Stimulated activated naive CD8-positive, alpha-beta T cell treated with anti-CD3 and anti-CD28 coated beads, Interleukin-15, Interleukin-2, amounts not matched to agents 100 ng/mL and 50 ng/mL, for 24 hours (primary cell): ENCODE measurements around the gene IFI27L1.

Experiments
- H3K27ac Mint-ChIP-seq: one replicate; pipeline ENCODE4 v1.8.0; 2021; ENCODE audit warnings: mild to moderate bottlenecking, mixed read lengths
- H3K27me3 Mint-ChIP-seq: one replicate; pipeline ENCODE4 v1.8.0; 2021; ENCODE audit warnings: mixed read lengths
- H3K36me3 Mint-ChIP-seq: one replicate; pipeline ENCODE4 v1.8.0; 2021; ENCODE audit warnings: low read depth, mixed read lengths
- H3K4me1 Mint-ChIP-seq: one replicate; pipeline ENCODE4 v1.8.0; 2021; ENCODE audit warnings: low read depth, mixed read lengths
- H3K4me3 Mint-ChIP-seq: one replicate; pipeline ENCODE4 v1.8.0; 2021; ENCODE audit warnings: mild to moderate bottlenecking, mixed read lengths
- H3K9me3 Mint-ChIP-seq: one replicate; pipeline ENCODE4 v1.8.0; 2021; ENCODE audit warnings: mixed read lengths

IFI27L1 gene

DNA sequence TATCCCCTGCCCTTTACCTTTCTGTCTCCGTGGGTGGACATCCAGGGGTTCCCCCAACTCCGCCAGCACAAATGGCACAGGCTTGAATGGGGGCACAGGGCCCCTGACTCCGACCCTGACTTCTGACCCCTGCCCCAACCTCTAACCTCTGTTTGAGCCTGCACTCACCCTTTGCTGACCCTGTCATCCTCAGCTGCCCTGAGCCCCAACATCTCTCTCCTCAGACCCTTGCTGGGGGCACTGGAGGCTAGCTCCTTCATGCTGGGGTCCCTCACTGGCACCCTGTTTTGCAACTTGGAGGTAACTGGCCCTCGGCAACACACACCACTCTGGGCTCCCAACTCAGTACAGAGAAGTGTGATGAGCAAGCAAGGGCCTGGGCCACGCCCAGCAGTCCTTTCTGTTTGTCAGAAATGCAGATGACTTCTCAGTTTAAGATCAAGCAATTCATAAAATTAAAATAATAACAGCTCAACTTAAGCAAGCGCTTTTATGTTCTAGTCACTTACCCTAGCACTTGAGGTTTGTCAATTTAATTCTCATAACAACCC is 31.5 kb downstream of the IFI27L1 start:
- Mint-ChIP-seq H3K27ac (no peak overlapping the region), H3K9me3 (no peaks in the 10 kb centered on the region), H3K4me1 (no peaks in the 10 kb centered on the region), H3K4me3 (no peak overlapping the region), H3K36me3 (no peaks in the 10 kb centered on the region), H3K27me3 (peaks cover 9% of the 10 kb centered on the region)

- Mint-ChIP-seq H3K36me3 (no peaks in the 10 kb centered on the region), H3K4me1 (no peaks in the 10 kb centered on the region), H3K4me3 (no peak overlapping the region), H3K27me3 (peaks cover 10% of the 10 kb centered on the region), H3K9me3 (no peaks in the 10 kb centered on the region), H3K27ac (no peak overlapping the region)
Measured at GRCh38 chr14:94113073-94113472, 32.0 kb downstream of the IFI27L1 start.

- Mint-ChIP-seq H3K27me3 (peaks cover 13% of the 10 kb centered on the region), H3K27ac (no peak overlapping the region), H3K36me3 (no peaks in the 10 kb centered on the region), H3K9me3 (no peaks in the 10 kb centered on the region), H3K4me1 (no peaks in the 10 kb centered on the region), H3K4me3 (no peak overlapping the region)
Measured at GRCh38 chr14:94113490-94113889, 32.4 kb downstream of the IFI27L1 start.

DNA sequence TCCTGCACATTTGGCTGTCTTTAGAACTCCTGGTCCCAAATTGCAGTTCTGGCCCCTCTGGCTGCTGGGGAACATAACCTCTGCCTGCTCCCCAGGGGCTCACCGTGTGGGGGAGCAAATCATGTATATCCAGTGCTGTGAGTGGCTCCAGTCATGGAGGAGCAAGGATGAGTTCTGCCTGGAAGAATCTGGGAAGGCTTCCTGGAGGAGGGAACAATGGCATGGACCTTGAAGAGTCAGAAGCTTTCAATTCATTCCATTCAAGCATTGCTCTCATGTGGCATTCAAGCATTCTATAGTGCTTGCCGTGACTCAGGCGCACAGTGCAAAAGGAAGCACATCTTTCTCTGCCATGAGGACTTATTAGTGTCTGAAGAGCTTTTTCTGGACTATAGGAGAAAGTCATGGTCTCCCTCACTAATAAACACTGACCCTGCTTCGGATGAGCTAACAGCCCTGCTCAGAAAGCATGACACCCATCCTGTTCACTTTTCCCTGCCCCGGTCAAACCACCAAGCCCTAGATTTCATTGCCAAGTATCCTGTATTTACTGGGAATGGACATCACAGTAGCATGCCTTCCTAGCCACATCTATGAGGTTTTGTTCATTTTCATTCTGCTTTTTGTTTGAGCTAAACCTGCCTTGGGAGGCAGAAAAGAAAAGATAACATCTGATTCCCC is 32.9 kb downstream of the IFI27L1 start:
- Mint-ChIP-seq H3K27me3 (peaks cover 13% of the 10 kb centered on the region), H3K9me3 (no peaks in the 10 kb centered on the region), H3K27ac (no peak overlapping the region), H3K4me1 (no peaks in the 10 kb centered on the region), H3K36me3 (no peaks in the 10 kb centered on the region), H3K4me3 (no peak overlapping the region)

DNA sequence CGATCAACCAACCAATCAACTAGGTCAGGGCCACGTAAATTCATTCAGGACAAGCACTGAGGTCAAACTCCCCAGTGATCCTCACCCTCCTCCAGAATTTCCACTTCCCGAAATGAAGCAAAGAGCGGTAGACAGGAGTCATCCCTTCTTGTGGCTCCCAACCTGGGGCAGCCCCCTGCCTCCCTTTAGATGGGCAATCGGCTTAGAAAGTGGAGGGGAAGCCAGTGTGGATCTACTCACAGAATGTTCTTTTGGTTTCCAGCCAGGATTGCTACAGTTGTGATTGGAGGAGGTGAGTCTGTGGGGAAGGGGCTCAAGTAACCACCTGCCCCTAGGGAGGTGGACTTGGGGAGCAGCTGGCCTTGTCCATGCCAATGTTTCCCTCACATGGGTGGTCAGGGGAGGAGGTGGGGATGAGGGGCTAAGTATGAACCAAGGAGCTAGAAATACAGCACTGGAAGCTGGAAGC is 33.5 kb downstream of the IFI27L1 start:
- H3K27ac Mint-ChIP-seq: no peak overlapping the region
- H3K4me1 Mint-ChIP-seq: no peaks in the 10 kb centered on the region
- peaks cover 2% of the 10 kb centered on the region for H3K9me3 Mint-ChIP-seq
- no peak overlapping the region for H3K4me3 Mint-ChIP-seq
- peaks cover 16% of the 10 kb centered on the region for H3K27me3 Mint-ChIP-seq
- H3K36me3 Mint-ChIP-seq: no peaks in the 10 kb centered on the region

DNA sequence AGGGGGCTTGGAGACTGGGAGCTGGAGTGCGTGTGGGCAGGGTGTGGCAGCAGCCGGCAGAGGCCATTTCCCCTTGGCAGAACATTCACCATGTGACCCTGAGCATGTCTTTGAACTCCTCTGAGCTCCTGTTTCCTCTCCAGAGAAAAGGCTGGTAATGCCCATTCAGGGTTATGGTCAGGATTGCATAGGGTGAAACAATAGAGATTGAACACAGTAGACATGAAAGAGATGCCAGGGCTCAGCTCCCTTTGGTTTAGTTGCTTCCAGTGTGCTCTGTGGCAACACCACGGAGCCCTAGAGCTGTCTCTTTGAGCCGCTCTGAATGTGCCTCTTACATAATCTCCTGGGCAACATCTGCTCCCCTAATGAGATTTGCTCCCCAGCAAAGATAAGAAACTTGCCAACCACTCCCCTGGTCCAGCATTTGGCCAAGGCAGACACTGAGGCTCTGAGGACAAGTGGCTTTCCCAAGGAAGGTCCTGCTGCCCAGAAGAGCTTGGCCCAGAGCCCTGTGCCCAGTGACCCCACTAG is 34.0 kb downstream of the IFI27L1 start:
- H3K4me3 Mint-ChIP-seq: no peak overlapping the region
- no peak overlapping the region for H3K27ac Mint-ChIP-seq
- no peaks in the 10 kb centered on the region for H3K36me3 Mint-ChIP-seq
- no peaks in the 10 kb centered on the region for H3K4me1 Mint-ChIP-seq
- H3K27me3 Mint-ChIP-seq: peaks cover 16% of the 10 kb centered on the region
- peaks cover 5% of the 10 kb centered on the region for H3K9me3 Mint-ChIP-seq

DNA sequence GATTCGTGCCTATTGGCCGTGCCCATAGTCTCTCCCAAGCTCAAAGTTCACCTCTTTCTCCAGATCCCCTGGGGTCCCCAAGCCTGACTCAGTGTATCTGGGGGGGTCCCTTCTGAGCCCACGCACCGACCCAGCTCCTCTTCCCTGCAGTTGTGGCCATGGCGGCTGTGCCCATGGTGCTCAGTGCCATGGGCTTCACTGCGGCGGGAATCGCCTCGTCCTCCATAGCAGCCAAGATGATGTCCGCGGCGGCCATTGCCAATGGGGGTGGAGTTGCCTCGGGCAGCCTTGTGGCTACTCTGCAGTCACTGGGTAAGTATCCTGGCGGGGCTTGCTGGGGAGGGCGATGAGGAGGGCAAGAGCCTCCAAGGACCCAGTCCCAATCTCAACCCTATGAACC is 34.5 kb downstream of the IFI27L1 start:
- Mint-ChIP-seq H3K4me3 (no peak overlapping the region), H3K36me3 (no peaks in the 10 kb centered on the region), H3K4me1 (no peaks in the 10 kb centered on the region), H3K27me3 (peaks cover 16% of the 10 kb centered on the region), H3K27ac (no peak overlapping the region), H3K9me3 (peaks cover 8% of the 10 kb centered on the region)

DNA sequence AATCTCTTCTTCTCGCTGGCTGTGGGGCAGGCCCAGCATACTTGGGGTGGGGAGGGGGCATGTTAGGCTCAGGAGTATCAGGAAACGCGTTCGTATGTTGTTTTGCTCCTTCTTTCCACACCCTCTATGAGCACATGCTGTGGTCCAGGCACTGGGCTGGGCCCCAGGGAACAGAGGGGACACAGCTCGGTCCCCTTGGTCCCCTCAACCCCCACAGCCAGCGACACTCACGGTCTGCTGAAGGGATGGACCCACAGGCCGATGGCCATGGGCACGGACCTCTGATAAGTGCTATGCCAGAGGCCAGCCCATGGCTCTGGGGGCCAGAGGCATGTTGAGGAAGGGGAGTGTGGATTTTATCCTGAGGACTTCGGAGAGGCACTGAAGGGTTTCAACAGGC is 35.6 kb downstream of the IFI27L1 start:
- Mint-ChIP-seq H3K36me3 (no peaks in the 10 kb centered on the region), H3K4me3 (no peak overlapping the region), H3K9me3 (peaks cover 11% of the 10 kb centered on the region), H3K27me3 (peaks cover 20% of the 10 kb centered on the region), H3K27ac (no peak overlapping the region), H3K4me1 (no peaks in the 10 kb centered on the region)

- Mint-ChIP-seq H3K27ac (no peak overlapping the region), H3K36me3 (no peaks in the 10 kb centered on the region), H3K27me3 (peaks cover 20% of the 10 kb centered on the region), H3K4me1 (no peaks in the 10 kb centered on the region), H3K4me3 (no peak overlapping the region), H3K9me3 (peaks cover 11% of the 10 kb centered on the region)
Measured at GRCh38 chr14:94117856-94118255, 36.7 kb downstream of the IFI27L1 start.

DNA sequence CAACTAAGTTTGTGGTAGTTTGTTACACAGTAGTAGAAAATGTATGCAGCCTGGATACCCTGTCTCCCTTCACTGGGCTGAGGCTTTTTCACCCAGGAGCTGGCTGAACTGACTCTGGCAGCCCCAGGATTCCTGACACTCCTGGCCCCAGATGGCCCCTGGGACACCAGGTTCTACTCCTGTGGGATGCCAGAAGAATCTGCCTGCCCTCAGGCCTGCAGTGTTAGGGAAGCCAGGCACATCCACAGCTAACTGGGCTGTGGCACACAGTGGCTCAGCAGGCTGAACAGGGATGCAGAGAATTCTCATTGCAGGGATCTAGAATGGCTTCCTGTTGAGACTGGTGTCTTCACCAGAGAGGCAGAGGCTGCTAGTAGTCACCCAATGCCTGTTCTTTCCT is 38.0 kb downstream of the IFI27L1 start:
- Mint-ChIP-seq H3K9me3 (peaks cover 11% of the 10 kb centered on the region), H3K27me3 (peaks cover 20% of the 10 kb centered on the region), H3K36me3 (no peaks in the 10 kb centered on the region), H3K4me3 (no peak overlapping the region), H3K27ac (no peak overlapping the region), H3K4me1 (no peaks in the 10 kb centered on the region)

DNA sequence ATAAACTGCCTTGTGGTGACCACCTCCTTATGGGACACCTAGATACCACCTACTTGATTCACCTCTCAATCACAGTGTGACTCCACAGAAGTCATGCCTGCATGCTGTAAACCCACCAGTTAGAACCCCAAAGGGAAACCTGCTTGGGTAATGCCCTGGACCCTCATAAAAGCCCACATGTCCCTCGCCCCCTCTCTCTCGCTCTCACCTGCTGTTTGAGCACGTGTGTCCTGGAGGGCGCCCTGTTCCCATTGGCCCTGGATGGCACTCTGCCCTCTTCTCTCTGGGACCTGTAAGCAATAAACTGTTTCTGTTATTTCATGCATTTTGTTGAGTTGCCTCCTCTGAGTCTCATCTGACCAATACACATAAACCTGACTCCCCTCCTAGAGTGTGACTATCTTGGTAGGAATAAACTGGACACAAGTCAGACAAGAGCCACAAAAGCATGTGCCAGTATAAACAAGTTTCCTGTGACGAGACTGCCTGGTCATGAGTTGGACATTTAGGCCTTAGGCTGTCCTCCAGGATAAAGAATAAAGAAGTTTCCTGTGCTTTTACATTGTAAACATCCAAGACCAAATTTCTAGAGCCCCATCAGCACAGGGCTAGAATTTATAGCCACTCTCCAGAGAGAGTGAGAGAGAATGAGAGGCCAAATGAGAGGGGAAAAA is 39.7 kb downstream of the IFI27L1 start:
- Mint-ChIP-seq H3K27me3 (peaks cover 20% of the 10 kb centered on the region), H3K36me3 (no peaks in the 10 kb centered on the region), H3K9me3 (peaks cover 11% of the 10 kb centered on the region), H3K4me3 (no peak overlapping the region), H3K27ac (no peak overlapping the region), H3K4me1 (no peaks in the 10 kb centered on the region)

GRCh38 chr14:94121485-94121884 is 40.4 kb downstream of the IFI27L1 start:
- Mint-ChIP-seq H3K4me1 (no peaks in the 10 kb centered on the region), H3K27me3 (peaks cover 18% of the 10 kb centered on the region), H3K4me3 (no peak overlapping the region), H3K27ac (no peak overlapping the region), H3K36me3 (no peaks in the 10 kb centered on the region), H3K9me3 (peaks cover 11% of the 10 kb centered on the region)

DNA sequence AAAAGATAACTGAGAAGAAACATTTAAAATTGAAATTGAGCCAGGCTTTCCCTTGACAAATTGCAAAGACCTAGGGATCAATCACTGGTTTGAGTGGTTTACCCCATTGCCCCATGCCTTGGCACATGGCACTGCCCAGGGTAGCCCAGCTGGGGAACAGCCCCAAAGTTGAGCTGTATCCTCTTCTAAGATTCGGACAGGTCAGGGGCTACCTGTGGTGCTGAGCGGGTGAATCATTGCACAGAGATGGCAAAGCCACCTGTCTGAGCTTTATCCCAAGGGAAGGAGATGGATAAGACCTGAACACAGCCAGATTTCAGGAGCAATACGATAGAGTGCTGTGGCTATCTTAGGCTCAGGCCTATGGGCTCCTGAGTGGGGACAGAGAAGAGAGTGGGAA is 41.3 kb downstream of the IFI27L1 start:
- H3K27me3 Mint-ChIP-seq: peaks cover 10% of the 10 kb centered on the region
- no peak overlapping the region for H3K4me3 Mint-ChIP-seq
- no peaks in the 10 kb centered on the region for H3K36me3 Mint-ChIP-seq
- no peak overlapping the region for H3K27ac Mint-ChIP-seq
- no peaks in the 10 kb centered on the region for H3K4me1 Mint-ChIP-seq
- H3K9me3 Mint-ChIP-seq: peaks cover 11% of the 10 kb centered on the region

DNA sequence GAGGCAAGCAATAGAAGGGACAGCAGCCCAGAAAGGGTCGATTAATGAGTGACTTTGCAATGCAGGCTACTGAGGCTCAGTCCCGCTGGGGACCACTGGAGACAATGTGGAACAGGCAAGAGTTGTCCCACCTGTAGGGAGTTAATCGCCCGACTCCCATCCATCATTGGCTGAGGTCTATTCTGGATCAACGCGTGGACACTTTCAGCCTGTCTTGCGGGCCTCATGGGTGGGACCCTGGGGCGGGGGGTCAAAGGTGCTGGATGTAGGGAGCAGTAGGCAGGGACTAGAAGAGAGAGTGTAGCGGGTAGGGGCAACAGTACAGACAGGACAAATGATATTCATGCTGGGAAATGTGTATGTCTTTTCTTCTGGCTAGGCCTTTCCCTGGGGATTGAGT is 42.2 kb downstream of the IFI27L1 start:
- H3K27me3 Mint-ChIP-seq: peaks cover 7% of the 10 kb centered on the region
- H3K4me3 Mint-ChIP-seq: no peak overlapping the region

GRCh38 chr14:94123868-94124267 is 42.8 kb downstream of the IFI27L1 start:
- Mint-ChIP-seq H3K27me3 (peaks cover 7% of the 10 kb centered on the region), H3K4me1 (peaks cover 5% of the 10 kb centered on the region), H3K36me3 (no peaks in the 10 kb centered on the region), H3K4me3 (no peak overlapping the region), H3K27ac (no peak overlapping the region), H3K9me3 (peaks cover 11% of the 10 kb centered on the region)

More for the DNA sequence above, 42.2 kb downstream of the IFI27L1 start:
- Mint-ChIP-seq H3K9me3 (peaks cover 11% of the 10 kb centered on the region), H3K4me1 (no peaks in the 10 kb centered on the region), H3K36me3 (no peaks in the 10 kb centered on the region), H3K27ac (no peak overlapping the region)
